EH (cell line): ENCODE results near the gene PNLIPRP3.

ENCODE experiments used
- DNase-seq: peaks from one replicate; pipeline ENCODE4 v3.0.0-alpha.2; 2015; ENCODE audit warnings: low read depth

The PNLIPRP3 gene

DNA sequence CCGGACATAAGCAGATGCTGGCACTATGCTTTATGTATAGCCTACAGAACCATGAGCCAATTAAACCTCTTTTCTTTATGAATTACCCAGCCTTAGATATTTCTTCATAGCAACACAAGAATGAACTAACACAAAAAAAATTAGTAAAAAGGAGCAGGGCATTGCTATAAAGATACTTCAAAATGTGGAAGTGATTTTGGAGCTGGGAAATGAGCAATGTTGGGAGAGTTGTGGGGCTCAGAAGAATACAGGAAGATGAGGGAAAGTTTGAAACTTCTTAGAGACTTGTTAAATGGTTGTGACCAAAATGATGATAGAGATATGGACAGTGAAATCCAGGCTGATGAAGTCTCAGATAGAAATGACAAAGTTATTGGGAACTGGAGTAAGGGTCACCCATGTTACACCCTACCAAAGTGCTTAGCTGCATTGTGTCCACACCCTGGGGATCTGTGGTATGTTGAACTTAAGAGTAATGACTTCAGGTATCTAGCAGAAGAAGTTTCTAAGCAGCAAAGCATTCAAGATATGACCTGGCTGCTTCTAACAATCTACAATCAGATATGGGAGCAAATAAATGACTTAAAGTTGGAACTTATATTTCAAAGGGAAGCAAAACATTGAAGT lies 24.2 kb downstream of the PNLIPRP3 start:
- DNase-seq: no peak

DNA sequence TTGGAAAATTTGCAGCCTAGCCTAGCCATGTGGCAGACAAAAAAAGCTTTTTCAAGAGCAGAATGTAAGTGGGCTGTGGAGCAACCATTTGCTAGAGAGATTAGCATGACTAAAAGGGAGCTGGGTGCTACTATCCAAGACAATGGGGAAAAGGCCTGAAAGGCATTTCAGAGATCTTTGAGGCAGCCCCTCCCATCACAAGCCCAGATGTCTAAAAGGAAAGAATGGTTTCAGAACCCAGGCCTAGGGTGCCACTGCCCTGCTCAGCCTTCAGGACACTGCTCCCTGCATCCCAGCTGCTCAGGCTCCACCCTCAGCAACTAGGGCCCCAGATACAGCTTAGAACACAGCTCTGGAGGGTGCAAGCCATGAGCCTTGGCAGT lies 24.7 kb downstream of the PNLIPRP3 start:
- no peak for DNase-seq

DNA sequence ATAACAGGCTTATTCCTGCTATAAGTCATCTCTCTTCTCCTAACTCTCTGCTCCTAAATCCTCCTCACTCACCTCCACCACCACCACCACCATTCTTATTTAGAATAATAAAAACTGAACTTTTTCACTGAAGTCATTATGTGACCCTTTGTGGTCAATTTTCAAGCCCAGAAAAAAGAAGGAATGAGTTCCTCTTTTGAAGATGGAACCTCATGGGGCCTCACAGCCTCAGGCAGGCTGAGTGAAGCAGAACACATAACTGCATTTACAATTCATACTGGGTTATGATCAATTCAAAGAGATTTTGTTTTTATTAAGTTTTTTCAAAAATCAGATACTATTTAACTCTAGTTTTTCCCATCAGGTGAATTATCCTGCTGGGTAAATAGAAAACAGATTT lies 29.8 kb downstream of the PNLIPRP3 start:
- no peak for DNase-seq

DNA sequence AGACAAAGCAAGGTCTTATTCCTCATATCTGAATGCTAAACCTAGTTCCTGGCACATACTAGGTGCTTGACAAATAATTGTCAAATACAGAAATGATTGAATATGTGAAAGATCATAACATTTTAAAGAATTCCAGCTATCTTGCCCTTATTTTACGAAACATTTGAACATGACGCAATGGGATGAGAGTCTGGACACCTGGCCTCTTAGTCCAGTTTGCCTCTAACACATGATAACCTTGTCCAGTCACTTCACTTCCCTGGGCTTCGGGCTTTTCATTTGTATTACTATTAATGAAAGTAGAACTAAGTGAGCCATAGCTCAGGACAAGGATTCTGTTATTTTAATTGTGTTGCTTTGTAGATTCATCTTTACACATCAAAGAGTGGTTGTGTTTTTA lies 32.6 kb downstream of the PNLIPRP3 start:
- DNase-seq: no peak

DNA sequence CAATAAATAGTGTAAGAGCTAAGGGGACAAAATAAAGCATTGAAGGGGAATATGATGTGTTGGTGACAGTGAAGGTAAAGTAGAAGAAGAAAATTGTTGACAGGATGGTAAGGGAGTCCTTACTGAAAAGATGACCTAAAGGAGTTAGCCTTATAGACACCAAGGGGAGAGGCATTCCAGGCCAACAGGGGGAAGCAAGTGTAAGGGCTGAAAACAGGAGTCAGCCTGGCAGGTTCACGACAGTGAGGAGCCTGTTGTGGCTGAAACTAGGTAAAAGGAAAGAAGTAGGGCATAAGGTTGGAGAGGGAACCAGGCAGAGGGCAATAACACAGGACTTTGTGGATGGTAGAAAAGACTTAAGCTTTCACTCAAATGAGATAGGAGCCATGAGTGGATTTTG lies 34.0 kb downstream of the PNLIPRP3 start:
- no peak for DNase-seq

DNA sequence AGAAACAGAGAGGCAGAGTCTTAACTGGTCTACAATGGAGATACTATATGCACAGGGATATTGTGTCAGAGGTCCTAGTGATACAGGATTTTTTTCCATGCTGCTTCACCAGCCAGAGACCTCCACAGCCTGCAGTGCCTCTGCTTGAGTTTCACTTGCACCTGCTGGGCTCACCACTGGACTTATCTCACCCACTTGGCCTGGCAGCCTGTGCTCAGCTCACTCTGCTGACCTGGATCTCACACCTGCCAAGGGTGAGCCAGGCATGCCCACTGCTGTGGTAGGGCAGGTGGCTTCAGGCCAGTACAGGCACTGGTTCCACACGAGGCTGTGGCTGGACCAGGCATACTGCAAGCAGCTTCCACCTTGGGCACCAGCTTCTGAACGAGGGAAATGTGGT lies 36.6 kb downstream of the PNLIPRP3 start:
- no peak for DNase-seq

DNA sequence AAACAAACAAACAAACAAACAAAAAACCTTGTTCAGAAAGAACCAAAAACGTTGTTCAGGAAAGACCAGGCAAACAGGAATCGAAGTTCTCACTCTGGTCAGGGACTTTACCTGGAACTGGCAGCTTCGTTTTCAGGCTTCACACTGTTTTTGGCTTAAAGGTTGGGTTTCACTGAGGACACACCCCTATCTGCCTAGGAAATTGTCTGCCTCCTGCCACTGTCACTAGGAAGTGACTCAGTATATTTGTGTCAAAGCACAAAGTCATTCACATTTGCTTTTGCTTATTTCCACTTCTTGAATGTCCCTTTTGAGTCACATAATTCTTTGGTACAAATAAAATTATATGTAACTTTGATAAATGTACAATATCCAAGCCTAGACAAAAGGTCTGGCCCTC lies 37.9 kb downstream of the PNLIPRP3 start:
- DNase-seq: no peak

DNA sequence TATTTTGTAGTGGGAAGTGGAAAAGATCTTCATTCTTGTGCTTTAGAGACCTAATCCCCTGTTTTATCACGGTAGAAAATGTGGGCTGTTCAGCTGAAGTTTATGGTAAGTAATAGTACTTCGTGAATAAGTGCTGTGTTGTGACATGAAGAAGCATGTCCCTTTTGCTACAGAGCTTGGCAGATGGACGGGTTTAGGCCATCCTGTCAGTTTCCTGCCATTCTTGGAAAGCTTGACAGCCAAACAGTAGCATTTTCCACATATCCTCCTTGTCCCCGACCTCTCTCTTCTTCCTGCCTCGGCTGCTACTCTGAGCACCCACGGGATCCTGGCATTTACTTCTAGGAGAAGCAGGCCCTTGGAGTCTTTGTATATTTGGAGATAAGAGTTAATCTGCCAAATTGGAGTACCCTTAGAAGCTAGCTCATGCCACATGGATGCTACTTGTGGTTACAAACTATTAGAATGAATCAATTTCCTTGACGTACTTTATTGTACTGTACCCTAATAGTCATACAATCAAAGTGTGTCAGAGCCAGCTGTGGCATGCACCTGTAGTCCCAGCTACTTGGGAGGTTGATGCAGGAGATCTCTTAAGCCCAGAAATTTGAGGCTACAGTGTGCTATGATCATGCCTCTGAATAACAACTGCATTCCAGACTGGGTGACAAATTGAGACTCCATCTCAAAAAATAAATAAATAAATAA lies 39.2 kb downstream of the PNLIPRP3 start:
- DNase-seq: no peak

DNA sequence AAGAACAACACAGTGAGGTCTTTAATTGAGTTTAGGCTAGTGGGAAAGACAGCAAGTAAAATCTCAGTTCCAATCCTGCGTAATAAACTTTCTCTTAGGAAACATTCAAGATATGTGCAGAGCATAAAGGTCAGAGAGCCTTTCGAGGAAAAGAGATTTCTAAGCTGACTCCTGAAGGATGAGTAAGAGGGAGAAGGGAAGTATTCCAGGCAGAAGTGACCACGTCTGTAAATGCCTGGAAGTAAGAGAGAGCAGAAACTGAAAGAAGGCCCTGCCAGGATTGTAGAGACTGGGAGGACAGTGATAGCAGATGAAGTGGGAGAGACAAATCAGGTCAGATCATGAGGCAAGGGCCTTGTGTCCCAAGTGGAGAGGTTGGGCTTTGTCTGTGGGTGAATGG lies 41.8 kb downstream of the PNLIPRP3 start:
- peak; percentile 27 for DNase-seq

DNA sequence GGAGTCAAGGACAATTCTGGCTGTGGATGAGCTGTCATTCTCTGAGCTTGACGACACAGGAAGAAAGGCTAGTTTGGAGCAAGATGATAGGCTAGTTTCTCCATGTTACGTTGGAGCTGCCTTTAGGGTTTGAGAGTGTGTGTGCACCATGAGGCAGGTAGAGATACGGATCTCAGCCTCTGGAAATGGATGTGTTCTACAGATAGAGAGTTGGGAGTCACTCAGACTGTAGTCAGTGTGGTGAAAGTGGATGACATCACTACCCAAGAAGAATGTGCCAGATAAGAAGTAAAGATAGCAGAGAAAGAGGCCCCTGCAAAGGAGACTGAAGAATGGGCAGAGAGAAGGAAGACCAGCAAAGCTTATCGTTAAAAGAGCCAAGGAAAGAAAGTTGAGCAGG lies 42.4 kb downstream of the PNLIPRP3 start:
- peak; percentile 1 for DNase-seq

DNA sequence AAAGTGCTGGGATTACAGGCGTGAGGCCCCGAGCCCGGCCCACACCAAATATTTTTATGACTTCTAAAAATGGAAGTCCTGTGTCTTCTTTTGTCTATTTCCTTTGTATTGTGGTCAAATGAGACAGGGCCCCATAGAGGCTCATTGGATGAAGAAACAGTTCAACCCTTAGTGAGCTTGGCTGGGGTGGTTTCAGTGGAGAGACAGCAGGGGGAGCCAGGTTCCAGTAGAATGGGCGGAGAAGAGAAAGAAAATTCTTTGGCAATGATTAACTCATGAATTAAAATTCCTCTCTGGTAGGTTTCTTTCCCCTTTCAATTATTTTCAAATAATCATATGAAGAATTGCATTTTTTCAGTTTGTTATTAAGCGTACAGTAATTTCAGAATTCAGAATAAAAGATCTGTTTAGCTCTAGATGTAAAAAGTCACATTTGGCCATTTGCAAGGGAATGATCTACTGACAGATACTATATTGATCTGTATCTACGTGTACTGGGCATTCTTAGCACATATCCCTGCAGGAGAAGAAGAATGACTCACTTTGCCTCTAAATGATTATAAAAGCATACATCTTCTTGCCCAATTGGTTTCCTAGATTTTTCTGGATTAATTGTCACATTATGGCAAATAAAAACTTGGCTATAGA lies 43.2 kb downstream of the PNLIPRP3 start:
- peak; percentile 36 for DNase-seq

DNA sequence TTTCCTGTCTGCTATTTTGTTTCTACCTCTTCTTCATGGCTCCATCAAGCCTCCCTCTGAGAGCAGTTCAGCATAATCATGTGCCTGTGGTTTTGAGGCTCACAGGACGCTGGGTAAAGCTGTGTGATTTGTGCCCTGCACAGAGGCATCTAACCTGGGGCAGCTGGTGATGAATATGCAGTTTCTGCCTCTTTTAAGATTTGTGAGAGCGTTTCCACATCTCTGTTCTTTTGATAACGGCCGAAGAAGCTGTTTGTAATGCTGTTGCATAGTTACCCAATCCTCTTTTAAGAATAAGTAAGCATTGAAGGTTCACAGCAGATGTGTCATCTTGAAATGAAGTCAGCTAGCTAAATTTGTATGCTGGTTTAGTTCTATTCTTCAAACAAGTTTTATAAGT lies 45.2 kb downstream of the PNLIPRP3 start:
- no peak for DNase-seq

DNA sequence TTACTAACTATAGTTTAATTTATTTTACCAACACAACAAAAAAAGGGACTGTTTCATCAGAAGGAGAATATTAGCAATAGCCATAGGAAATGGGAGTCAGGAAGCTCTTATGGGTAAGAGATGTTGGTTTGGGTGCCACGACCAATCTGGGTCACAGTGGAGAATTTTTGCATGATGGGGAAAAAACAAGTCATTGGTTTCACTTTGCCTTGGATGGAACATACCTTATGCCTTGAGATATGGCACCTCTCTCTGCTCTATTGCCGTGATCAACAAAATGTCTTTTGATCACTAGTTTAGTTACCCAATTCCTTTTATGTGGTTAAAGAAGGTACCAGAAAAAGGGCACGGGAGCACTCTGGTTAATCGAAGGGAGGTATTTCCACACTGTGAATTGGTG lies 48.2 kb downstream of the PNLIPRP3 start:
- no peak for DNase-seq

DNA sequence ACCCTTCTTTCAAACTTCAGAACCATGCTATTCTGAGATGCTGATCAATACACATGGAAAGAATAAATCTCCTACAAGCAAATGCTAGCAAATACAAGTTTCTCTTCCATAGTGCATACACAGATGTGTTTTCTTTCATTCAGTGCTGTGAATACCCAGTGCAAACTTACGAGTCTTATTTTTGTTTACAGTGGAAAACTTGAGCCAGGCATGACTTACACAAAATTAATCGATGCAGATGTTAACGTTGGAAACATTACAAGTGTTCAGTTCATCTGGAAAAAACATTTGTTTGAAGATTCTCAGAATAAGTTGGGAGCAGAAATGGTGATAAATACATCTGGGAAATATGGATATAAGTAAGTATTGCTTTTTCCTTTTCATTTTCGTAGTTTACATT lies 48.8 kb downstream of the PNLIPRP3 start:
- DNase-seq: no peak

DNA sequence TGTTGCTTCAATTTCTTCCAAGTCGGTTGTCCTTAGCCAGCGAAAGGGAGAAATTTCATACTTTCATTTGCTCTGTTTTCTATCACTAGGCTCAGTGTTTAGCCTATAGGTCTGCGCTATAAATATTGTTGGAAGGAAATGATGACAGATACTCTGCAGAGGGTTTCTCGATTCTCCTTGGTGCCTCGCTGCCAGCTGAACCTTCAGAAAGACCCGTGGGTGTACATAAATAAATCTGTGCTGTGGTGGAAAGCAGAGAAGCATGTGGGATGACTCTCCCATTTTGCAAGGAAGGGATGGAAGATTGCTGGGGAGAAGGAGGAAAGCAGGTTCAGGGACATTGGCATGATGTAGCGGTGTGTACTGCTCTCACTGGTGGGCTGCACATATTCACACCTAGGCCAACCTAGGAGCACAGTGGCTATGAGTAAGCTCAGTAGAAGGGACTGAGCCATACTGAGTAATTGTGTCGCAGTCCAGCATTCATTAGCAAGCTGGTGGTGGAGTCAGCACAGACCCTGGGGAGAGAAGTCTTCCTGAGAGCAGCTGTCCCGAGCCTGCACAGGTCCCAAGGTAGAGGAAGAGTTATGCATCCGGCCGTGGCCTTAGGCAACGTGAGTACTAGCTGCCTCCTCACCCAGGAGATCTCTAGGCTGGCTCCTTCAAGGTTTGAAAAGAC lies 50.5 kb downstream of the PNLIPRP3 start:
- DNase-seq: no peak

DNA sequence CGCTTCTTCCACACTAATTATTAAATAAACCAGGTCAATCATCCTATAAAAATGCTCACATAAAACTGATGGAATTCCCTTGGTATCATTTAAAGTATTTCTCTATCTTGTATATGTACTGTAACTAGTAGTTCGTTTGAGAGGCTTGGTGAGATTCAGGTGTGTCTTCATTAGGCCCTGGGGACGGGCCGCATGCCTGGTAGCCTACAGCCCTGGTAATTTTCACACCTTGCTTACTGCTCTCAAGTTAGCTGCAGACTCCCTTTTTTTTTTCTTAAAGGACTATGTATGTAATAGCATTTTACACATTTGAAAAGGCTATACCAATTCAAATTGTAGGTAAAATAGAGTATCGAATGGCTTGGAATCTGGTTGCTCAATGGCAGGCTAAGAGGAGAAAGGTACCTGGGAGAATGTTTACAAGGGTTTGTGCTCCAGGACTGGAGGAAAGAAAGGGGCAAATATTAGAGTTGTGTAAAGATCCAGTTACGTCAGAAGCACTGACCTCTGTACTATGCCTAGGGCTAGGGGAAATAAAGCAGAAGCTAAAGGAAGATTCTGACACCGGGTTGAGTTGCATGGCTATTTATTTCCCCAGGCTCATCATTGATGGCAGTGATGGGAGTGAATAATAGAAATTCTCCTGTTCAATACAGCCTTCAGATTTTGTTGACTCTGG lies 59.3 kb downstream of the PNLIPRP3 start:
- no peak for DNase-seq

DNA sequence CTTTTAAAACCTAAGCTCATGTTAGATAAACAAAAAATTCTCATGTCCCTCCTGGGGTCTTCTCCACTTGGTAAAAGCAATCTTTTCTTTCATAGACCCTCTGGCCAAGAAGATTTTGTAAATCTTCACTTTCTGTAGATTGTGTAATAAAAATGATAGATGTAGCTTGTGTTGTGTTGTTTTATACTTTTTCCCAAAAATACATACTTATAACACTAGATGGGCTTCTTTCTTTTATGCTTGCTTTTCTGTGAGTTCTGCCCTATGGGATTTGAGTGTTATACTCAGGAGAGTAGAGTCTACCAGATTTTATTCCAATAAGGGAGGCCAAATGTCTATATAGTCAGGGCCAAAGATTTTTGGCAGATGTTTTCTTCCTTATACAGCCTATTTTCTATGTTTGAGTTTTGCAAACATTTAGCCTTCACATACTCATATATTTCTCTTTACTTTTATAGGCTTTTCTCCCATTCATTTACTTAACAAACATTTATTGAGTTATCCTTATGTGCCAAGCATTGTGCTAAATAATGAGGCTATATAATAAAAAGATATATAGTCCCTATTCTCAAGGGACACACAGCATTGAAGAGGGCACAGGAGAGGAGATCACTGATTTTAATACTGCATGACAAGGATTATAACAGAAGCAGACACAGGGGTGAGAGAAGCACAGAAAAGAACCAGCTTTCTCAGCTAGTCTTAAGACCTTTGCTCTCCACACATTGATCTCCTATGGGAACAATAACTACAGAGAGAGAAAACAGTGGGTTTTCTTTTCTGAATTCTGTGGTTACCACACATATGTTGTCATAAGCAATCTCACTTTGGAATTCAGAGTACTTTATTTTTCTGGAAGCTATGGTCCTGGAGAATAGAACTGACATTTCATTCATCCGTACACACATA lies 60.1 kb downstream of the PNLIPRP3 start:
- DNase-seq: no peak

DNA sequence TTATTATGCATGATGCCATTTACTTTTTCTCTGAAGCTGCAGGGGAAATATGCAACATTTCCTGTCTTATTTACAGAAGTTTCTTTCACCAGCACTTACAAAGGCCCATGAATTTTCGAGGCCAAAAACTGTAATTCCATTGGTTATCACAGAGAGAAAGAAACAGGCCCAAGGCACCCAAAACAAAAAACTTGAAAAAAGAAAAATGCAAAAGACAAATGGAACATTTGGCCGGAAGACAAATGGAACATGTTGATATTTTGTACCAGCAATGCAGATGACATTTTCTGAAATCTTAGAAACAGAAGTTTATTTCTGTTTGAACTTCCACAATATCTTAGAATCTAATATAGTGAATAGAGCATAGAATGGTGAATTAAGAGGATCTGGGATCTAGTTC lies 61.8 kb downstream of the PNLIPRP3 start:
- DNase-seq: no peak

DNA sequence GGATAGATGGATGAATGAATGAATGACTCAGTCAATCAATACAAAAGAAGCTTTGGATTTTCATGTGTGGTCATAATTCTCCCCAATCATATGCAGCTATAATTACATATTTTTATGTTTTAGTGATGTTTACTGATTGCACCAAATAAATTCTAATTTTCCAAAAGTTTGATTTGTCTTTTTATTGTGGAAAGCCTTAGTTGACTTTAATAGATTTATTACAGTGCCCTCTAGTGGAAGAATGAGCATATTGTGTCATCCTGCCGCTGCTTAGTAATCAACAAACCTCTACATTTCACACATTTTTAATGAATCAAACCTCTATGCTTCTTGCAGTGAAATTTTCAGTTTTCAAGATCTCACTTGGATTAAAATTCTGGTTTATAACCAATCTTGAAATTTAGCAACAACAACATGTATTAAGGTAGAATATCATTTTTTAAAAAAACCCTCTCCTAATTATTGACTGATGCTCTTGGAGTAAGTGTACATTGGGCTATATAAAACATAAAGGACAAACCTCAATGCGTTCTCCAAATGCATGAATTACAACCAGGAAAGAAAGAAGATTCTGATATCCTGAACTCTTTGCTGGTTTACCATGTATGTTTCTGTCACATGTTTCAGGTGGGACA lies 62.5 kb downstream of the PNLIPRP3 start:
- peak; percentile 21 for DNase-seq

DNA sequence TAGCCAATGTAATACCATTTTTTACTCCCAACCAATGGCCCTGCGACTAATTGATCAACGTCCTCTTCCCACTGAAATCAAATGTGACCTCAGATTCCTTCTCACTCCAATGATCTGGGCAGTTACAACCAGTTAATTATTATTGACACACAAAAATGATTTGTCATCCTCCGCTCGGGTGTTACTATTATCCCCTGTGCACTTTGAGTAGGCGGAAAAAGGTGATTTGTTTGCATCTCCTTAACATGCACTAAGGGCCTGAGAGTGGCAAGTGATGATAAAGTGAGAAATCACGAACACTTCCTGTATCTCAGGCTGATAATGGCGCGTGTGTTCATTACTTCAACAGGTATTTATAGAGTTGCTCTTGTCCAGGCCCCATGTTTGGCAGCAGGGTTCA lies 77.1 kb downstream of the PNLIPRP3 start:
- no peak for DNase-seq

DNA sequence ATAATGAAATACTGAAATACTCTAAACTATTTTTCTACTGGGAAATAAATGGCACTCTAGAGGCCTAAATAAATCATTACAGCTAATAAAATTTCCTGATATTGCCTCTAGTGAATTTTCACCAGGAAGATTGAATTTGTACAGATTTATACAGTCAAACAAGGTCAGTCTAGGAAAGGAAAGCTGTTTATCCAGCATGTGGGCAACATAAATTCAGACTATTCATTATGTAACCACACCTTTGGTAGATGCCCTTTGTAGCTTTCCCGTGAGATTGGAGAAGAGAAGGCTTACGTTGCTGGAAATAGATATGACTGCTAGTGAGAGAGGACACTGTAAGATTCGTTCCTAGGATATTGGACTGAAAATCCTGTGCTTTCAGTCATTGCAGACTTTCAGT lies 82.9 kb downstream of the PNLIPRP3 start:
- DNase-seq: no peak
